Immature natural killer cell (primary cell): ENCODE measurements around the gene PADI3. TPM values are rescaled to one million over a fixed set of nuclear protein-coding genes. Genes with fewer than 3 reads are reported as not detected.

Experiments used
- DNase-seq, 3 donors: peaks; one replicate each; pipeline ENCODE4 v3.0.0; 2022; ENCODE audit warnings: mixed read lengths in 1 of 3
- H3K27ac Mint-ChIP-seq, 6 donors: one replicate each; pipeline ENCODE4 v1.8.0; 2020; ENCODE audit warnings: mixed read lengths in 6 of 6, mild to moderate bottlenecking in 5 of 6, inconsistent platforms in 4 of 6, moderate library complexity in 3 of 6
- H3K27me3 Mint-ChIP-seq, 3 donors: one replicate each; pipeline ENCODE4 v1.8.0; 2020 to 2021; ENCODE audit warnings: low read depth in 3 of 3, mild to moderate bottlenecking in 3 of 3, mixed read lengths in 3 of 3, moderate library complexity in 3 of 3, inconsistent platforms in 1 of 3
- H3K36me3 Mint-ChIP-seq, 3 donors: one replicate each; pipeline ENCODE4 v1.8.0; 2020; ENCODE audit warnings: mixed read lengths in 3 of 3, inconsistent platforms in 2 of 3, mild to moderate bottlenecking in 2 of 3
- H3K4me1 Mint-ChIP-seq, 2 donors: one replicate each; pipeline ENCODE4 v1.8.0; 2020; ENCODE audit warnings: inconsistent platforms in 2 of 2, mild to moderate bottlenecking in 2 of 2, mixed read lengths in 2 of 2, moderate library complexity in 1 of 2
- H3K4me3 Mint-ChIP-seq, 5 donors: one replicate each; pipeline ENCODE4 v1.8.0; 2020; ENCODE audit warnings: mild to moderate bottlenecking in 5 of 5, mixed read lengths in 5 of 5, inconsistent platforms in 3 of 5, moderate library complexity in 3 of 5
- H3K9me3 Mint-ChIP-seq, 6 donors: one replicate each; pipeline ENCODE4 v1.8.0; 2020; ENCODE audit warnings: mild to moderate bottlenecking in 6 of 6, mixed read lengths in 6 of 6, inconsistent platforms in 4 of 6, moderate library complexity in 3 of 6
- polyA plus RNA-seq, 3 donors: library from polyadenylated mRNA; unstranded; fragments of 300-500 nt; fragmentation: Illumina TruSeq; gene quantifications; one replicate each; pipeline ENCODE4 v1.2.3, GENCODE V29; 2021

PADI3 gene
- polyA plus RNA-seq, 3 donors from 2014 or later = not detected

- Mint-ChIP-seq H3K27ac (no peak overlapping the region), H3K9me3 (peaks cover 0 to 3% (median 0%) of the 10 kb centered on the region in 6 donors), H3K4me1 (no peaks in the 10 kb centered on the region), H3K4me3 (no peak overlapping the region), H3K36me3 (no peaks in the 10 kb centered on the region), H3K27me3 (peaks cover 0 to 14% (median 4%) of the 10 kb centered on the region in 3 donors)
- no peak for DNase-seq
These were observed 47.2 kb downstream of the PADI3 start for GRCh38 chr1:17296086-17296485.

- peaks cover 0 to 14% (median 4%) of the 10 kb centered on the region in 3 donors for H3K27me3 Mint-ChIP-seq
- H3K9me3 Mint-ChIP-seq = peaks cover 7 to 13% (median 10%) of the 10 kb centered on the region in 6 donors
- H3K4me3 Mint-ChIP-seq = no peak overlapping the region
- DNase-seq = no peak
- no peak overlapping the region for H3K27ac Mint-ChIP-seq
- H3K4me1 Mint-ChIP-seq = no peaks in the 10 kb centered on the region
- H3K36me3 Mint-ChIP-seq = peaks cover 0 to 10% (median 5%) of the 10 kb centered on the region in 3 donors
These were observed 49.1 kb downstream of the PADI3 start for GRCh38 chr1:17297991-17298390.

- Mint-ChIP-seq H3K4me3 (no peak overlapping the region), H3K36me3 (peaks cover 0 to 11% (median 5%) of the 10 kb centered on the region in 3 donors), H3K27me3 (peaks cover 0 to 5% (median 1%) of the 10 kb centered on the region in 3 donors), H3K9me3 (peaks cover 7 to 13% (median 10%) of the 10 kb centered on the region in 6 donors), H3K4me1 (no peaks in the 10 kb centered on the region), H3K27ac (no peak overlapping the region)
- no peak for DNase-seq
These were observed 52.9 kb downstream of the PADI3 start for GRCh38 chr1:17301767-17302166.

- peaks cover 7 to 13% (median 9%) of the 10 kb centered on the region in 6 donors for H3K9me3 Mint-ChIP-seq
- no peak overlapping the region for H3K27ac Mint-ChIP-seq
- H3K4me1 Mint-ChIP-seq = no peaks in the 10 kb centered on the region
- DNase-seq = no peak
- H3K4me3 Mint-ChIP-seq = no peak overlapping the region
- H3K36me3 Mint-ChIP-seq = peaks cover 0 to 11% (median 5%) of the 10 kb centered on the region in 3 donors
- peaks cover 2 to 6% (median 5%) of the 10 kb centered on the region in 3 donors for H3K27me3 Mint-ChIP-seq
These were observed 55.4 kb downstream of the PADI3 start for GRCh38 chr1:17304151-17304825.

GRCh38 chr1:17304826-17305175 is 55.9 kb downstream of the PADI3 start:
- H3K9me3 Mint-ChIP-seq = peaks cover 7 to 13% (median 9%) of the 10 kb centered on the region in 6 donors
- H3K27ac Mint-ChIP-seq = no peak overlapping the region
- no peaks in the 10 kb centered on the region for H3K4me1 Mint-ChIP-seq
- H3K36me3 Mint-ChIP-seq = peaks cover 0 to 11% (median 5%) of the 10 kb centered on the region in 3 donors
- no peak for DNase-seq
- peaks cover 2 to 6% (median 5%) of the 10 kb centered on the region in 3 donors for H3K27me3 Mint-ChIP-seq
- H3K4me3 Mint-ChIP-seq = no peak overlapping the region

GRCh38 chr1:17305576-17306095 is 56.7 kb downstream of the PADI3 start:
- Mint-ChIP-seq H3K27ac (no peak overlapping the region), H3K9me3 (peaks cover 7 to 13% (median 9%) of the 10 kb centered on the region in 6 donors), H3K4me3 (no peak overlapping the region), H3K36me3 (peaks cover 0 to 11% (median 5%) of the 10 kb centered on the region in 3 donors), H3K4me1 (no peaks in the 10 kb centered on the region), H3K27me3 (peaks cover 2 to 6% (median 5%) of the 10 kb centered on the region in 3 donors)
- no peak for DNase-seq

- Mint-ChIP-seq H3K27me3 (peaks cover 2 to 6% (median 5%) of the 10 kb centered on the region in 3 donors), H3K9me3 (peaks cover 7 to 13% (median 9%) of the 10 kb centered on the region in 6 donors), H3K36me3 (peaks cover 0 to 11% (median 5%) of the 10 kb centered on the region in 3 donors), H3K27ac (no peak overlapping the region), H3K4me1 (no peaks in the 10 kb centered on the region), H3K4me3 (no peak overlapping the region)
- no peak for DNase-seq
These were observed 57.5 kb downstream of the PADI3 start for GRCh38 chr1:17306407-17306806.

DNA sequence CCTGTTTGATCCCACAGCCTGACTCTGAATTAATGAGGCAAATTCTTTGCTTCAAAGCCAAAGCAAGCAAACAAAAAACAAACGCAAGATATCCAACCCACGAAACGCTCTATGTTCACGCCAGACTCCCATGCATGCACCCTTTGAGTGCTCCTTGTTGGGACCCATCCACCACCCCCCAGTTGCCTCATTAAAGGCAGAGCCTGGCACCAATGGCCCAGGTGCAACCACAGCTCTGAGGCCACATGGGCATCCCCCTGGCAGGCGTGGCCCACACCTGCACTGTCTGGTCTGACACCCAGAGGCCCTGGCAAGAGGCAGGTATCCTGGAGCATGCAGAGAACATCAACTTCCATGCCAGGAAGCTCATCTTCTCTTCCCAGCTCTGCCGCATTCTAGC is 58.0 kb downstream of the PADI3 start:
- DNase-seq = no peak
- Mint-ChIP-seq H3K27me3 (peaks cover 2 to 6% (median 5%) of the 10 kb centered on the region in 3 donors), H3K4me3 (no peak overlapping the region), H3K27ac (no peak overlapping the region), H3K9me3 (peaks cover 4 to 9% (median 5%) of the 10 kb centered on the region in 6 donors), H3K36me3 (peaks cover 0 to 8% (median 3%) of the 10 kb centered on the region in 3 donors), H3K4me1 (no peaks in the 10 kb centered on the region)

- Mint-ChIP-seq H3K4me1 (no peaks in the 10 kb centered on the region), H3K27me3 (peaks cover 2 to 6% (median 5%) of the 10 kb centered on the region in 3 donors), H3K9me3 (peaks cover 0 to 5% (median under 1%) of the 10 kb centered on the region in 6 donors), H3K4me3 (no peak overlapping the region), H3K27ac (no peak overlapping the region), H3K36me3 (peaks cover 0 to 4% (median 0%) of the 10 kb centered on the region in 3 donors)
- DNase-seq = no peak
These were observed 58.4 kb downstream of the PADI3 start for GRCh38 chr1:17307329-17307728.

DNA sequence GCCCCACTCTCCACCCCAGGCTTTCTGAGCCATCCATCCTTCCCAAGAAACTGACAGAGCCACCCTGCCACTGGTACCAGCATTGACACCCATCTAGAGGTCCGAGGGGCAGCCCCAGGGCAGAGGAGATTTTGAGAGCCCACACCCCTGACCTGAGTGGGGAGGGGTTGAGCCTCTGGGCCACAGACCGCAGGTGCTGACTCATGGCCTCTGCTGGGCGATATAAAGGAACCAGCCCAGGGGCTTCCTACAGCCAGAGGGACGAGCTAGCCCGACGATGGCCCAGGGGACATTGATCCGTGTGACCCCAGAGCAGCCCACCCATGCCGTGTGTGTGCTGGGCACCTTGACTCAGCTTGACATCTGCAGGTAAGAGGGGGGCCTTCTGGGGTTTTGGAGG is 59.0 kb downstream of the PADI3 start, which contains the start of gene PADI4:
Gene PADI4 (plus strand): TSS at position 252 of the 400 bp plus-strand sequence. CDS start 26 bp downstream, at position 278.
- no peak within 1 kb of the TSS for H3K27ac Mint-ChIP-seq
- peaks cover 0 to 1% (median 0%) of the 10 kb centered on the region in 3 donors for H3K36me3 Mint-ChIP-seq
- no peaks in the 10 kb centered on the region for H3K4me1 Mint-ChIP-seq
- H3K9me3 Mint-ChIP-seq = peaks cover 0 to under 1% (median 0%) of the 10 kb centered on the region in 6 donors
- H3K27me3 Mint-ChIP-seq = peaks cover 2 to 6% (median 5%) of the 10 kb centered on the region in 3 donors
- no peak within 1 kb of the TSS for H3K4me3 Mint-ChIP-seq
- DNase-seq = no peak

GRCh38 chr1:17308593-17308992 is 59.7 kb downstream of the PADI3 start:
- peaks cover 2 to 7% (median 5%) of the 10 kb centered on the region in 3 donors for H3K27me3 Mint-ChIP-seq

DNA sequence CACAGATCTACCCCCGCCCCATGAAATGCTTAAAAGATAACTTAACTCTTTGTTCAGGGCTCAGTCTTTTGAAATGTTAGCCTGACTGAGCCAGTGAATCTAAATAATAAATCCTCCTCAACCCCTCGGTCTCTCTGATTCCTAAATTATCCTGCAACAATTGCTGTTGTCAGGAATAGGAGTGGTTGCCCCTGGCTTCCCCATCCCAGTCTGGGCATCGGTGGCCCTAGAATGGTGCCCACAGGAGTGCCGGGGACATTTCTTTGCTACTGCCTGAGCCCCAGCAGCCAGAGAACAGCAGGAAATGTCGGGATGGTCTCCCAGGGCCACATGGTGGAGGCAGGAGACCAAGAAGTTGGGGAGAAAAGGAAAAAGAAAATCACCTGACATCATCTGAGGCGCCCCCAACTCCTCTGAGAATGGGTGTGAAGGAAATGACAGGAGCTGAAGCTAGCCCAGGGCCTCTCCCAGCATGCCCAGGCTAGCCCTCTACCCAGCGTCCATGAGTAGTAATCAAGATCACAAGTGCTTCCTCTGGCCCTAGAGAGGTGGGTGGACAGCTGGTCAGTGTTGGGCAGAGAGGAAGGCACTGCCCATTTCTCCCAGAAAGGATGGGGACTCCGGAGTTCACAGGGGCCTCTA is 60.6 kb downstream of the PADI3 start:
- no peak overlapping the region for H3K27ac Mint-ChIP-seq
- no peak for DNase-seq
- no peaks in the 10 kb centered on the region for H3K9me3 Mint-ChIP-seq
- no peaks in the 10 kb centered on the region for H3K36me3 Mint-ChIP-seq
- H3K4me1 Mint-ChIP-seq = no peaks in the 10 kb centered on the region
- H3K27me3 Mint-ChIP-seq = peaks cover 2 to 8% (median 5%) of the 10 kb centered on the region in 3 donors
- H3K4me3 Mint-ChIP-seq = no peak overlapping the region

More at GRCh38 chr1:17308593-17308992, 59.7 kb downstream of the PADI3 start:
- no peak overlapping the region for H3K4me3 Mint-ChIP-seq
- DNase-seq = no peak
- no peaks in the 10 kb centered on the region for H3K9me3 Mint-ChIP-seq
- no peak overlapping the region for H3K27ac Mint-ChIP-seq
- H3K36me3 Mint-ChIP-seq = no peaks in the 10 kb centered on the region
- H3K4me1 Mint-ChIP-seq = no peaks in the 10 kb centered on the region

- no peak overlapping the region for H3K27ac Mint-ChIP-seq
- no peak overlapping the region for H3K4me3 Mint-ChIP-seq
- DNase-seq = no peak
- no peaks in the 10 kb centered on the region for H3K9me3 Mint-ChIP-seq
- no peaks in the 10 kb centered on the region for H3K4me1 Mint-ChIP-seq
- peaks cover 2 to 8% (median 5%) of the 10 kb centered on the region in 3 donors for H3K27me3 Mint-ChIP-seq
- H3K36me3 Mint-ChIP-seq = no peaks in the 10 kb centered on the region
These were observed 61.3 kb downstream of the PADI3 start for GRCh38 chr1:17310068-17310640.
